HUES64 (cell line): ENCODE data around the gene SHISA2.
"Not testable (repeated sequence)": the region's sequence is repeated elsewhere in the genome, so short reads cannot be mapped to it uniquely, and the experiment has no call there.

Experiments used
- H3K27ac ChIP-seq: 2 replicates; pipeline ENCODE4 v1.7.0; 2013; ENCODE audit warnings: low read depth, low read length, inconsistent platforms
- H3K27me3 ChIP-seq: 2 replicates; pipeline ENCODE4 v1.6.1; 2013; ENCODE audit warnings: mild to moderate bottlenecking, low read length; ENCODE audit not compliant: insufficient read depth
- H3K36me3 ChIP-seq: 2 replicates; pipeline ENCODE4 v1.6.1; 2013; ENCODE audit warnings: mild to moderate bottlenecking, low read length; ENCODE audit not compliant: insufficient read depth
- H3K4me1 ChIP-seq: 2 replicates; pipeline ENCODE4 v1.6.1; 2013; ENCODE audit warnings: mild to moderate bottlenecking, low read length, moderate library complexity; ENCODE audit not compliant: insufficient read depth
- H3K4me3 ChIP-seq: 2 replicates; pipeline ENCODE4 v1.5.1; 2013; ENCODE audit warnings: mild to moderate bottlenecking, low read length, moderate library complexity
- H3K9ac ChIP-seq: 2 replicates; pipeline ENCODE4 v1.6.1; 2013; ENCODE audit warnings: mild to moderate bottlenecking, low read depth, low read length
- H3K9me3 ChIP-seq: 2 replicates; pipeline ENCODE4 v1.6.1; 2013; ENCODE audit warnings: low read depth, low read length; ENCODE audit not compliant: insufficient read depth
- WGBS: fragments of 150-250, 120-280 bp; methylation state at CpG from one replicate; pipeline ENCODE4 v1.1.7; 2013; ENCODE audit warnings: missing lambda C conversion rate; 5-methylcytosine and 5-hydroxymethylcytosine counted together

SHISA2 gene

GRCh38 chr13:26066492-26066891 is 14.7 kb upstream of the SHISA2 start:
- WGBS, result 94% methylated on average over 7 of the region's 7 CpGs
- not testable (repeated sequence) for H3K4me3 ChIP-seq

GRCh38 chr13:26062853-26063444 is 11.1 kb upstream of the SHISA2 start:
- no peaks in the 10 kb centered on the region for H3K36me3 ChIP-seq
- H3K4me1 ChIP-seq, result 0 out of 2 replicates have a peak, but pooled peaks cover 3% of the 10 kb centered on the region
- WGBS, result 82% methylated on average over 5 of the region's 5 CpGs

More at GRCh38 chr13:26066492-26066891, 14.7 kb upstream of the SHISA2 start:
- not testable (repeated sequence) for H3K4me1 ChIP-seq, H3K36me3 ChIP-seq, H3K9me3 ChIP-seq, H3K27me3 ChIP-seq, H3K27ac ChIP-seq, H3K9ac ChIP-seq

GRCh38 chr13:26061947-26062346 is 10.1 kb upstream of the SHISA2 start:
- Histone ChIP-seq H3K36me3 (no peaks in the 10 kb centered on the region), H3K9me3 (no peaks in the 10 kb centered on the region), H3K4me3 (no peak overlapping the region), H3K27ac (no peak overlapping the region), H3K27me3 (no peaks in the 10 kb centered on the region), H3K9ac (no peak overlapping the region), H3K4me1 (0 out of 2 replicates have a peak, but pooled peaks cover 3% of the 10 kb centered on the region)
- 90% methylated on average over 4 of the region's 6 CpGs for WGBS

More at GRCh38 chr13:26062853-26063444, 11.1 kb upstream of the SHISA2 start:
- Histone ChIP-seq H3K4me3 (no peak overlapping the region), H3K27ac (no peak overlapping the region), H3K9ac (no peak overlapping the region), H3K9me3 (no peaks in the 10 kb centered on the region), H3K27me3 (no peaks in the 10 kb centered on the region)

GRCh38 chr13:26061256-26061655 is 9.4 kb upstream of the SHISA2 start:
- Histone ChIP-seq H3K36me3 (no peaks in the 10 kb centered on the region), H3K9me3 (no peaks in the 10 kb centered on the region), H3K9ac (no peak overlapping the region), H3K4me1 (0 out of 2 replicates have a peak, but pooled peaks cover 3% of the 10 kb centered on the region), H3K4me3 (no peak overlapping the region), H3K27me3 (no peaks in the 10 kb centered on the region), H3K27ac (no peak overlapping the region)
- WGBS, result 88% methylated on average over 5 of the region's 5 CpGs

GRCh38 chr13:26060357-26060756 is 8.5 kb upstream of the SHISA2 start:
- Histone ChIP-seq H3K9ac (no peak overlapping the region), H3K36me3 (no peaks in the 10 kb centered on the region), H3K4me3 (no peak overlapping the region), H3K4me1 (0 out of 2 replicates have a peak, but pooled peaks cover 3% of the 10 kb centered on the region), H3K27me3 (no peaks in the 10 kb centered on the region), H3K9me3 (no peaks in the 10 kb centered on the region), H3K27ac (no peak overlapping the region)
- 84% methylated on average over 3 of the region's 4 CpGs for WGBS

GRCh38 chr13:26058704-26059103 is 6.9 kb upstream of the SHISA2 start:
- no peaks in the 10 kb centered on the region for H3K36me3 ChIP-seq
- peaks cover 2% of the 10 kb centered on the region; the same call in 1 of the 2 replicates for H3K27me3 ChIP-seq
- H3K27ac ChIP-seq, result no peak overlapping the region
- no peak overlapping the region for H3K9ac ChIP-seq
- no peak overlapping the region for H3K4me3 ChIP-seq
- 91% methylated on average over 5 of the region's 6 CpGs for WGBS
- H3K4me1 ChIP-seq, result 0 out of 2 replicates have a peak, but pooled peaks cover 3% of the 10 kb centered on the region
- no peaks in the 10 kb centered on the region for H3K9me3 ChIP-seq

GRCh38 chr13:26054896-26055295 is 3.1 kb upstream of the SHISA2 start:
- no peaks in the 10 kb centered on the region for H3K36me3 ChIP-seq
- H3K27me3 ChIP-seq, result peaks cover 38% of the 10 kb centered on the region
- no peak overlapping the region for H3K4me3 ChIP-seq
- H3K9ac ChIP-seq, result no peak overlapping the region
- no peaks in the 10 kb centered on the region for H3K4me1 ChIP-seq
- H3K27ac ChIP-seq, result no peak overlapping the region
- H3K9me3 ChIP-seq, result no peaks in the 10 kb centered on the region

- no peaks in the 10 kb centered on the region for H3K9me3 ChIP-seq
- no peak overlapping the region for H3K27ac ChIP-seq
- H3K9ac ChIP-seq, result no peak overlapping the region
- H3K4me3 ChIP-seq, result no peak overlapping the region
- H3K27me3 ChIP-seq, result peaks cover 52% of the 10 kb centered on the region
- 94% methylated on average over 6 of the region's 6 CpGs for WGBS
- peaks cover 7% of the 10 kb centered on the region for H3K4me1 ChIP-seq
- no peaks in the 10 kb centered on the region for H3K36me3 ChIP-seq
Measured at GRCh38 chr13:26053418-26053980, 1.7 kb upstream of the SHISA2 start.

- H3K27me3 ChIP-seq, result peaks cover 55% of the 10 kb centered on the region
- 78% methylated on average over 10 of the region's 10 CpGs for WGBS
- H3K9ac ChIP-seq, result no peak overlapping the region
- peak overlapping the region; percentile 61 for H3K4me3 ChIP-seq
- peaks cover 3% of the 10 kb centered on the region; the same call in 1 of the 2 replicates for H3K36me3 ChIP-seq
- no peaks in the 10 kb centered on the region for H3K9me3 ChIP-seq
- H3K4me1 ChIP-seq, result peaks cover 7% of the 10 kb centered on the region
- no peak overlapping the region for H3K27ac ChIP-seq
Measured at GRCh38 chr13:26052337-26052736, 521 bp upstream of the SHISA2 start.

GRCh38 chr13:26051231-26051656 is 572 bp downstream of the SHISA2 start:
- H3K27me3 ChIP-seq, result peaks cover 55% of the 10 kb centered on the region
- 1% methylated on average over 45 of the region's 45 CpGs for WGBS

GRCh38 chr13:26050568-26051230 is 1.1 kb downstream of the SHISA2 start:
- peaks cover 55% of the 10 kb centered on the region for H3K27me3 ChIP-seq
- 1% methylated on average over 82 of the region's 82 CpGs for WGBS
- no peak overlapping the region for H3K27ac ChIP-seq
- peaks cover 13% of the 10 kb centered on the region for H3K36me3 ChIP-seq
- peak overlapping the region; percentile 66 for H3K9ac ChIP-seq
- no peaks in the 10 kb centered on the region for H3K9me3 ChIP-seq
- peak overlapping the region; percentile 61 for H3K4me3 ChIP-seq
- peaks cover 7% of the 10 kb centered on the region for H3K4me1 ChIP-seq

More at GRCh38 chr13:26051231-26051656, 572 bp downstream of the SHISA2 start:
- no peak overlapping the region for H3K27ac ChIP-seq
- peaks cover 10% of the 10 kb centered on the region for H3K36me3 ChIP-seq
- peak overlapping the region; percentile 66 for H3K9ac ChIP-seq
- H3K9me3 ChIP-seq, result no peaks in the 10 kb centered on the region
- H3K4me1 ChIP-seq, result peaks cover 7% of the 10 kb centered on the region
- peak overlapping the region; percentile 61 for H3K4me3 ChIP-seq
